GM10266 (cell line): ENCODE data around the gene HCRT.
"Not testable (repeated sequence)": the region's sequence is repeated elsewhere in the genome, so short reads cannot be mapped to it uniquely, and the experiment has no call there.

Experiments
- DNase-seq: peaks from one replicate; pipeline ENCODE4 v3.0.0; 2012; ENCODE audit errors: extremely low spot score
- CTCF ChIP-seq: IDR thresholded peaks from 2 replicates; pipeline ENCODE4 v1.5.1; 2012; ENCODE audit warnings: mild to moderate bottlenecking, low read depth; ENCODE audit not compliant: control insufficient read depth, insufficient read depth; ENCODE audit errors: missing control alignments

Gene HCRT

GRCh38 chr17:42141382-42141781 lies 43.9 kb downstream of the HCRT start:
- TF ChIP-seq CTCF: no peak
- DNase-seq: no peak

GRCh38 chr17:42140690-42141089 lies 44.6 kb downstream of the HCRT start:
- DNase-seq: not testable (repeated sequence)

GRCh38 chr17:42138749-42139492 lies 46.3 kb downstream of the HCRT start:
- TF ChIP-seq CTCF: no peak
- DNase-seq: no peak

GRCh38 chr17:42136654-42137051 lies 48.6 kb downstream of the HCRT start:
- no peak for DNase-seq
- TF ChIP-seq CTCF: no peak

GRCh38 chr17:42135664-42136653 lies 49.3 kb downstream of the HCRT start:
- TF ChIP-seq CTCF: no peak
- DNase-seq: no peak

- TF ChIP-seq CTCF: no peak
- DNase-seq: no peak
These were observed 50.1 kb downstream of the HCRT start for GRCh38 chr17:42135151-42135550.
